NCI-H2227 (cell line): ENCODE data around the gene TSSK2.
"Not testable (repeated sequence)": the region's sequence is repeated elsewhere in the genome, so short reads cannot be mapped to it uniquely, and the experiment has no call there.

Experiments used
- DNase-seq: peaks from one replicate; lab custom pipeline; 2025; ENCODE audit not compliant: unreplicated experiment; lab: John Stamatoyannopoulos, UW

The TSSK2 gene

DNA sequence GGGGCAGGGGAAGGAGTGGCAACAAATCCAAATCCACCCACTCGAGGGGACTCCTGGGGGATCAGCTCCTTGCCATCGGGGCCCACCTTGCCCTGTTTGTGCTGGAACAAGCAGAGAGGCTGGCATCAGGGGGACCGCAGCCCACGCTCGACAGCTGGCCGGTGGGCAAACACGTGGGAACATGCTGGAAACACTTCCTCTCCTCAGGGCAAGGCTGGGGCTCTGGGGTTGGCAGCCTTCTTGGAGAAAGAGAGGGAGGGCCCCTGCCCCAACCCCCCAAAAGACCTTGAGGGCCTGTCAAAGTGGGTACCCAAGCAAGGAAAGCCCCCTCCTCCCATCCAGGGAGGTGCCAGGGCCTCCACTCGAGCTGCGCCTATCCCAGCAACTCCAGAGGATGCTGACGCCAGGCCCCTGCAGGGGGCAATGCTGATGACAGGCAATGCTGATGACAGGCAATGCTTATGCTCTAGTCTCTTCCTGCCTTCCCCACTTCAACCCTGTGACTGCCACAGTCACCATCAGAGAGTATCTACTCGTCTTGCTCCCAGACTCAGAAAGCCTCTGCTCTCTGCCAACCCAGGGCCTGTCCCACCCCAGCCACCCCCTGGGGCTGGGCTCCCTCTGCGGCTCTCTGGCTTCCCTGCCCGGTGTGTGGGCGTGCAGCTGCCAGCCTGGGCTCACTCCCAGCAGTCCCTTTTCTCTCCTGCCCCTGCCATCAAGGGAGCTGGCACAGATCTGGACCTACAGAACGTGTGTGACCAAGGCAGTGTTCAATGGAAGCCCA, 7.3 kb downstream of the TSSK2 start:
- DNase-seq, result no peak

DNA sequence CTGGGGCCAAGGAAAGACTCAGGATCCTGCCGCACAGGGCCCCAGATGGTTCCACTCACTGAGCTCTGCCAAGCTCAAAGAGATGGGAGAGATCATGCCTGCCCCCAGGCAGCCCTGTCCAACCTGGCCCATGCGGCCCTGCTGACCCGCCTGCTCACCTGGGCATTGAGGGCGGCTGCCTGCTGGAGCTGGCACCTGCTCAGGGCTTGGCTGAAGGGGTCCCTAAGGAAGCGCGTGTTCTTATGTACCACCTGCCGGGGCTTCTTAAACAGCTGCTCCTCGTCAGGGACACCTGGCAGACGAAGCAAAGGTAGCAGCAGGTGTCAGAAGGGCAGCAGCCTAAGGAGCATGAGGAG, 7.9 kb downstream of the TSSK2 start:
- DNase-seq, result no peak

DNA sequence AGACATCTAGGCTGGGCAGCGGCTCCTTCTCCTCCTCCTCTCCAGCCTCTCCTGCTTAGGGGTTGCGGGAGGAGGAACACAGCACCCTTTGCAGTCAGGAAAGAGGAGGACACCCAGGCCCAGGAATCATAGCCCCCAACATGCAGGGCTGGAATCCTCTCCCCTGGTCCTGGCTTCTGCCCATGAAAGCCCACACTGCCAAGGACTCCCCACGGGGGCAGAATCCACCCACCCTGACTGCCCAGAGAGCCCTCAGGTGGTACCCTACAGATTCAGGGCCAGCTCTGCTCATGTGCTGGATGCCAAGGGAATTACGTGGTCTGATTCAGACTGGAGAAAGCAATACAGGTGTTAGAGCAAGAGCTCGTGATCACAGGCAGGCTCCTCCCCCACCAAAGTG, 8.9 kb downstream of the TSSK2 start:
- no peak for DNase-seq

DNA sequence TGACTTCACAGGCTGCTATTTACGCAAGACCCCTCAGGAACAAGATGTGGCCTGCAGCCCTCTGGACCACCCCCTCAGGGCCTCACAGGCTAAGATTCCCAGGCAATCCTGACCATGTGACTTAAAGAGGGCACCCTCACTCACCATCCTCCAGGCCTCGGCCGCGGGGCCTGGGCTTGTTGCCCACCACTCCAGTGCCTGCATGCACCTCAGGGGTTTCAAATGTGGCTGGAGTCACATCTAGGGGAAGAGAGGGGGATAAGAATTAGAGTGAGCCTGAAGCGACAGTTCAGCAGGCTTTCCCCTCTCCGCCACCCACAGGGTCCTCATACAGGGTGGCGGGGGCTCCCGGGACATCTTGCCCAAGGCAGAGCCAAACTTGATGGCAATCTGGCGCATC, 11.3 kb downstream of the TSSK2 start:
- no peak for DNase-seq

DNA sequence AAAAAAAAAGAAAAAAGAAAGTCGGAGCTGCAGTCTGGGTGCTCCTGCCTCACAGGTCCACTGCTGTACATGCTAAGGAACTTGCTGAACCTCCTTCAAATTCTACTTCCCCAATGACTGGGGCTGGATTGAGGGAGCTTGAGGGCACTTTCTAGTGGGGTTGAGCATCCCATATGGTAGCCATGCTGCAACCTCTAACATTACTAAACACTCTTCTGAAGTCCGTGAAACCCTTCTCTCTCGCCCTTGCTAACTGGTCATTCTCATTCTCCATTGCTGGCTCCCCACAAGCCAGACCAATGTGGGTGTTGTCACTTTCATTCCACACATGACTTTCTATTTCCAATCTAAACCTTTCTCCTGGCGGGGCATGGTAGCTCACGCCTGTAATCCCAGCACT, 12.1 kb downstream of the TSSK2 start:
- DNase-seq, result no peak

DNA sequence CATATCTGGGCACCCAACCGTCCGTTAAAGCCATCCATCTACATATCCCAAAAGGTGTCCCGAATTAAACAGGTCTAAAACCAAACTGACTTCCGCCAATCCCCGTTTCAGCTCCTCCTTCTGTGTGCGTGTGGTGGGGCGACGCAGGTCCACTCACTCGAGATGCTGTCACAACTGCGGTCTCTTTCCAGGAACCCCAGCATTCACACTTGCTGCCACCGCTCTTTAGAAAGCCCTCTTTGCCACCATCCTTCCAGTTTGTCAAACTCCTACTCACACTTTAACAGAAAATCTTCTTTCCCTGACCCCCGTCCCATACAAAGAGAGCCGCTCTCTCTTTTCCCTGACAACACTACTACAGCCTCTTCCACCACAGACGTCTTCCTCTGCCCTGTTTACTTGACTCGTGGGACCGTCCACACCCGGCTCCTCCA, 12.9 kb downstream of the TSSK2 start:
- peak; percentile 17 for DNase-seq

DNA sequence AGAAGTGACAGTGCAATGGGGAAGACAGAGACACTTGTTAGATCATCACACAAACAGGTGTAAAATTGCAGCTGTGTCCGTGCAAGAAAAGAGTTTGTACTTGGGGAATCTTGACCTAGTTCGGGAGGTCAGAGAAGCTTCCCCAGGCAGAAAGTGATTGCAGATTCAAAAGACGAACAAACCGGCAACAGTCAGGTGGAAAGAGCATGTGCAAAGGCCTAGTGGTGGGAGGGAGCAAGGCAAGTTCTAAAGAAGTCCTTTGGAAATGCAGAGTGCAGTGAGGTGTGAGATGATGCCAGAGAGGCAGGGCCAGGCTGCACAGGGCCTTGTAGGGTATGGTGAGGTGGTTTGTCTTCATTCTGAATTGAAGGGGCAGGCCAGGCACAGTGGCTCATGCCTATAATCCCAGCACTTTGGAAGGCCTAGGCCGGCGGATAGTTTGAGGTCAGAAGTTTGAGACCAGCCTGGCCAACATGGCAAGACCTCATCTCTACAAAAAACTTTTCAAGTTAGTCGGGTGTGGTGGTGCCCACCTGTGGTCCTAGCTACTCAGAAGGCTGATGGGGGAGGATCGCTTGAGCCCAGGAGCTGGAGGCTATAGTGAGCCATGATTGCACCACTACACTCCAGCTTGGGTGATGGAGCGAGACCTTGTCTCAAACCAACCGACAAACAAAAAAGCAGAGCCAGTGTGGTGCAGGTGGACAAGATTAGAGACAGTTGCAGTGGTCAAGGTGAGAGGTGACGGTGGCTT, 15.3 kb downstream of the TSSK2 start:
- DNase-seq, result no peak

DNA sequence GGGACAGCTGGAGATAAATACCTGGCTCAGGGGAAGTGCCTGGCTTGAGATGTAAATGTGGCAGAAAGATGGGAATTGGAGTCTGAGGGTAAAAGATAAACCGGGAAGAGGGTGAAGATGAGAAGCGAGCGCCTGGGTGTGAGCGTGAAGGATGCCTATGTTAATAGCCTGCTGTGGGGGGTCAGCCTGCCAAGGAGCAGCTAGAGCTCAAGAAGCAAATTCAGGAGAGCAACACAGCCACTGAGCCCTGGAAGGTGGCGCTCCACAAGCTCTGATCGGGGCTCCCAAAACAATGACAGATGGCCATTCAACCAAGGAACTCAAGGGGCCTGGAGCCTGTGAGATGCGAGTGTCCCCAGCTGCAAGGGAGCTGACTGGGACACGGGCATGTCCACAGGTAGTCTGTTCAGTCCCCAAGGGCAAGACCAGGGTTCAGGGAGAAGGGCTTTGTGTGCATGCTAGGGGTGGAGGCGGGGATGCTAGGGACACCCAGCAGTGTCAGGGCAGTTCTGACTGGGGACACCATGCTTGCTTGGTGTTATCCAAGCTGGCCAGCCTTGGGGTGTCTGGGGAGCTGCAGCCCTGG, 16.2 kb downstream of the TSSK2 start:
- no peak for DNase-seq

DNA sequence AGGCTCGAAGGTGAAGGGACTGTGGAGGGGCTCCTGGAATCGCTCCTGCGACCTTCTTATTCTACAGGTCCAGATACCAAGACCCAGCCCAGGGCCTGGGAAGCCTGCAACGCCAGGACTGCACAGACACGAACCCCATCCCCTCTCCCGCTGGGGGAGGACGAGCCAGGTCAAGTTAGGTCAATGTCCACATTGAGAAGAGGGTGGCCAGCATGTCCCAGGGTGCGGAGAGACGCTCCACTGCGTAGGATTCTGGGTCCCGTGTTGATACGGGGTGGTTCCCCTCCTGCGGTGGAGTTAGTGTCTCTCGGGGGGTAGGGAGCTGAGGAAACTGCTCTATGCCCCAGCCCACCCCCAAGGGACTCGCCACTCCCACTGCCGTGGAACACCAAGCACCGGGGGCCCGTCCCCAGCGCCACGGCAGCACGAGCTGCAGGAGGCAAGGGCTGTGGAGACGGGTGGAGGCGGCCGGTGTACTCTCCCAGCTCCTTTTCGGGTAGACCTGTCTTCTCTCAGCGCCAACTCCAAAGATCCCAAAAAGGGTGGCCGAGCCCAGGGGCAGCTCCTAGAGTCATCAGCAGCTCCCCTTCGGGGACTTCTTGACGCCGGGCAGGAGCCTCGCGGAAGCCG, 17.4 kb downstream of the TSSK2 start:
- DNase-seq, result no peak

DNA sequence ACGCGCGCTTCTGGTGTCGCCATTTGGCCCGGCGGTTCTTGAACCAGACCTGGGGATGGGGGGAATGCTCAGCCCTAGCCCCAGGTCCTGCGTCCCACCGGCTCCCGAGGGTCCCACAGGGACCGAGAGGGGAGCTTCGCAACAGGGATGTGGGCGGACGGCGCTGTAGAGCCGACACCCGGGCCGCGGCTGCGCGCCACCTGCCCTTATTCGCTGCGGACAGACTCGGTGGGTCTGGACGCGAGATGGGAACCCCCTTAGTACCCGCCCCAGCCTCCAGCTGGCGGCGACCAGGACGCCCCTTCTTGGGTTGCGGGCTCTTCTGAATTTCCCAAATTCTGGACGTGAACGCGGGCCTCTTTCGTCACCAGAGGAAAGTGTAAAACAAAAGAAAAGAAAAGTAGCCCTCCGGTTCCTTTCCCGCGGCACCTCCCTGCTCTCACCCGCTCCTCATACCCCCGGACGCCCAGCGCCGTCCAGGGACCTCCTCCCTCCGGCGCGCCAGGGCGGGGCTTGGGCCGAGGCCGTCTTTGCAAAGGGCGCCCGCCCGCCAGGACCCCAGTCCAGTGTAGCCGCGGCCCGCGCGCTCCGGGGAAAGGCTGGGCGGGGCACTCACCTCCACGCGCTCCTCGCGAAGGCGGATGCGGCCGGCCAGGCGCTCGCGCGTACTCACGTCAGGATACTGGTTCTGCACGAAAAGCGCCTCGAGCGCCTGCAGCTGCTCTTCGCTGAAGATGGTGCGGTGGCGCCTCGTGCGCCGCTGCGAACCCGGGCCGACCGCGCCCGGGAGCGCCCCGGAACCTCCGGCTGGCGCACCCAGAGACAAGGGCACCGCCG, 18.2 kb downstream of the TSSK2 start:
- DNase-seq, result peak; percentile 60

DNA sequence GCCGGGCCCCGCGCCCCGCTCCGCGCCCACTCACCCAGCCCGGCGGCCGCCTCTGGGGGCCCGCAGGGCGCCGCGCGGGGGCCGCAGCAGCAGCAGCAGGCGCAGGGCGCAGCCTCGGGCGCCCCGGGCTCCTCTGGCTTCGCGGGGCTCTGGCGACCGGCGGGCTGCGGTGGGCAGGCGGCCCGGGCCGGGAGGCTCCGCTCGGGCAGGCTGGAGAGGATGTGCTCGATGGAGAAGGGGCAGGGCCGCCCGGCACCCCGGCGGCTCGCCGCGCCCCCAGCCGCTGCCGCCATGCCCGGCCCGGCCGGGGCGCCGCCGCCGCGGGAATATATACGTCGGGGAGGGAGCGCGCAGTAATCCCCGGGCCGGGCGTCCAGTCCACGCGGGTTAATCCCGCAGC, 18.9 kb downstream of the TSSK2 start, which contains the start of gene GSC2:
GSC2 (minus strand) TSS at position 302 of the 400 bp plus-strand sequence; CDS start at position 293, 9 bp downstream.
- no peak for DNase-seq

DNA sequence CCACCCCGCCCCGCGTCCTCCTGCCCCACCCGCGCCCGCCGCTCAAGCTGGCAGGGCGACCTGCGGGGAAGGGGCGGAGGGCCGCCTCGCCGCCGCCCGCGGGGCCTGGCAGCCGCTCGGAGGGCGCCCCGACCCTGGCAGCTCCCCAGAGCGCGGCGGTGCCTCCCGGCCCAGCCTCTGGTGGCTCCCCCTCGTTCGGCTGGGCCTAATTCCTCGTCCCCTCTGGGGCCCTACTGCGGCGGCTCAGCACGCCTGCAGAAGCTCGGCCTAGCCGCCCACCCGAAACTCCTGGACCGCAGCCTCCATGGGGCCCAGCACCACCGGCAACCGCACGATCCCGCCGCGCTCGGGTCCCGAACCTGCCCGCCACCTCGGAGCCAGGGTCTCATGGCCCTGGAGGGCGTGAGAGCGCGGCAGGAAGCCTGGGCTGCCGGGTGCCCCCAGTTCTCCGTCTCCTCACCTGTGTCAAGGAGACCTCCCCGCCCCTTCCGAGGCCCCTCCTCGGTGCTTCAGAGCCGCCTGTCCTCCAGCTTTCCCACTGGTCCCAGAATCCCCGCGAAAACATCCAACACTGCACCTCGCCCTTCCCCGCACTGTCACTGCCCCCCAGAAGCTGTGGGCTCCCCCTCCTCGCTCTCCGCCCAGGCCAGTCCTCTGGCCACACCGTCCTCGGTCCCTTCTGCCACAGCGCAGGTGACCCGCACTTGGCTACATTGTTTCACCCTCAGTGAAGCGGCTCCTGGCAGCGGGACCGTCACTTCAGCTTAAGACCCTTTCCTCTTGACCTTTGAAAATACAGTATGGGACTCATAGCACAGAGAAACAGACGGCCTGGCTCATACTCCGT, 19.6 kb downstream of the TSSK2 start:
- no peak for DNase-seq

DNA sequence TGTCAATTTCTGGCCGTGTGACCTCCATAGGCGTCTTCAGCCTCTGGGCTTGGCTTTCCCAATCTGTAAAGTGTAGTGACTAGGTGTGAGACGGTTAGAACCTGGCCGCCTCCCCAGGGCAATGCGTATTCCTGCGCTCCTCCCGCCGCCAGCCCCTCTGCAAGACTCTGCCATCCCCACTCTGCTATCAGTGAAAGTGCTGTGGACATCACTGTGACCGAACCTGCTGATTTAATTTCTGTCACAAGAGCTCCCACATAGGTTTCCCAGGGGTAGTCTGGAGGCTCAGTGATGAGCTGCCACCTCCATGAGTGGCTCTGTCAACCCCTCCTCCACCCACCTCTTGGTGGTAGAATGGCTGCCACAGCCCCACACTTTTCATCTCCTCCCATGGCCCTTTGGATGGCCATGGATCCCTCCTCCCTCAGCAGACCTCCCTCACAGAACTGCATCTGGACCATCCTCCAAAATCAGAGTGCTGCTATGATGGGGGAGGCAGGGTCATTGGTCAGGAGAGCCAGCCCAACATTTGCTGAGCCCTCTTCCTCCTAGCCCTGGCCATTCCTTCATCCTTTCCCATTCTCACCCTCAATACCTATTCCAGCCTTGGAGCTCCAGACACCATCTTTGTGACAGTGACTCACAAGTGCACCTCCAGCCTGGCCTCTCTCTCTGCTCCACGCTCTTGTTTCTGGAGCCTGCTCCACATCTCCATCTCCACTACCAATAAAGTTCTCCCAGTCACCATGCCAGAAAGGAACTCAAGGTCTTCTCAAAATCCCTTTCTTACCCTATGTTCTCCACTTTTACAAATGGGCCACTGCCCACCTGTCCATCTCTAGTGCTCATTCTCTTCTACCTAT, 20.5 kb downstream of the TSSK2 start:
- no peak for DNase-seq

DNA sequence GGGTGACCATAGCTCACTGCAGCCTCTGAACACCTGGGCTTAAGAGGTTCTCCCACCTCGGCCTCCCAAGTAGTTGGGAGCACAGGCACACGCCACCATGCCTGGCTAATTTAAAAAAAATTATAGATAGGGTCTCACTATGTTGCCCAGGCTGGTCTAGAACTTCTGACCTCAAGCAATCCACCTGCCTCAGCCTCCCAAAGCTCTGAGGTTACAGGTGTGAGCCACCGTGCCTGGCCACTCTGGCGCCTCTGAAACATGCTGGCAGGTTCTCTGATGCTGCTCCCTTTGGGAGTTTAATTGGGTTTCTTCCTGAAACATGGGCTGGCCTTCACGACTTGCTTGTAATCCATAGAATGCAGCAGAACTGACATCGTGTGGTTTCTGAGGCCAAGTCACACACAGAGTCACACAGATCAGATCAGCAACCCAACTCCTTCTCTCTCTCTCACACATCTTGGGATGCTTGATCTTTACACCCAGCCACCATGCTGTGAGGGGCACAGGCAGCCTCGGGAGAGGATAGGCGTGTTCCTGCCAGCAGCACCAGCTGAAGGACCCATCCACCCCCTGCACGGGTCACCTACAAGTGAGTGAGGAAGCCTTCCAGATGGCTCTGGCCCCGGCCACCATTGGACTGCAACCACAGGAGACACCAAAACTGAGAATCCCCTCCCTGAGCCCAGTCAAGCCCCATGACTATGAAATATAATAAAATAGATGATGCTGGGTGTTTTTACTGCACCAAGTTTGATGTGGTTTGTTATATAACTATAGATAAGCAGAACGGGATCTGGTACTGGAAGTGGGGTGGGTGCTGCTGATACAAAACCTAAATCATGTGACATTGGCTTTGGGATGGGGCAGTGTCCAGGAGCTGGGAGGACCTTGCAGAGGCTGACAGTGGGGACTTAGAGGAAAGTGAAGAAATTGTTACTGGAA, 22.1 kb downstream of the TSSK2 start:
- DNase-seq, result no peak

DNA sequence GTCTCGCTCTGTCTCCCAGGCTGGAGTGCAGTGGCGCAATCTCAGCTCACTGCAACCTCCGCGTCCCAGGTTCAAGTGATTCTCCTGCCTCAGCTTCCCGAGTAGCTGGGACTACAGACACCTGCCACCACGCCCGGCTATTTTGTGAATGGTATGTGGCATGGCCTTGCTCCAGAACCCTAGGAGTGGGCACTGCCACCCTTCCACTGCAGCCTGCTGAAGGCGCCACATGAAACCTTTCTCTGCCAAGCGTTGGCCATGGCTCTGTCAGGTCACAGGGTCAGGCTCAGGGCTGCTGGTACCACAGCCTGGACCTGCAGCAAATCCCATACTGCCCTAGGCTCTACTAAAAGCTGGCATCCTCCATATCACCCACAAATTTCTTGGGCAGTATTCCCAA, 25.0 kb downstream of the TSSK2 start:
- not testable (repeated sequence) for DNase-seq

DNA sequence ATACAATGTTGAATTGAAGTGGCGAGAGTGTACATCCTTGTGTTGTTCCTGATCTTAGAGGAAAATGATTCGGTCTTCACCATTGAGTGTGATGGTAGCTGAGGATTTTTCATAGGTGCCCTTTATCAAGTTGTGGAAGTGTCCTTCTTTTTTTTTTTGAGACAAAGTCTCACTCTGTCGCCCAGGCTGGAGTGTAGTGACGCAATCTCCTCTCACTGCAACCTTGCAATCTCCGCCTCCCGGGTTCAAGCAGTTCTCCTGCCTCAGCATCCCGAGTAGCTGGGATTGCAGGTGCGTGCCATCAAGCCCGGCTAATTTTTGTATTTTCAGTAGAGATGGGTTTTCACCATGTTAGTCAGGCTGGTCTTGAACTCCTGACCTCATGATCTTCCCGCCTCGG, 27.5 kb downstream of the TSSK2 start:
- DNase-seq, result not testable (repeated sequence)

DNA sequence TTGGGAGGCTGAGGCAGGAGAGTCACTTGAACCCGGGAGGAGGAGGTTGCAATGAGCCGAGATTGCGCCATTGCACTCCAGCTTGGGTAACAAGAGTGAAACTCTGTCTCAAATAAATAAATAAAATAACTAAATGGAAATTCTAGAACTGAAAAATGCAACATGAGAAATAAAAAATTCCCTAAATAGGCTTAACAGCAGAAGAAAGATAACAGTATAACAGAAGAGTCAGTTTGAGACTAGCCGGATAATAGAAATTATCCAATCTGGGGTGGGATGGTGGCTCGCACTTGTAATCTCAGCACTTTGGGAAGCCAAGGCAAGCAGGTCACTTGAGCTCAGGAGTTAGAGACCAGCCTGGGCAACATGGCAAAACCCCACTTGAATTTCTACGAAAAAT, 33.3 kb downstream of the TSSK2 start:
- no peak for DNase-seq

DNA sequence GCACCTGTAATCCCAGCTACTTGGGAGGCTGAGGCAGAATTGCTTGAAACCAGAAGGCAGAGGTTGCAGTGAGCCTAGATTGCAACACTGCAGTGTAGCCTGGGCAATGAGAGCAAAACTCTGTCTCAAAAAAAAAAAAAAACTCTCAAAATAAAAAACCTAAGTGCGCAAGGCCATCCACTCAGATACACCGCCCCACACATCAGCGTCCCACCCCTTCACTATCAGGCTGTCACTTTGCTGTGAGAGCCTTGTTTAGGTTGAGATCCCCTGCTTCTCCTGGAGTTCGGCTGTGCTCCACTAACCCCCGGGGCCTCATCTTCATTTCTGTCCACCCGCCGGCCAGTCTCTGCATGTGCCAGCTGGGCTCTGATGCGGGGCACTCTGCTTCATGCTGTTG, 35.3 kb downstream of the TSSK2 start:
- no peak for DNase-seq
